WTC11 (cell line): Measurements from ENCODE around the gene QRFP. TPM values are rescaled to one million over a fixed set of nuclear protein-coding genes. Genes with fewer than 3 reads are reported as not detected.

ENCODE experiments used
- ATAC-seq: fragments of 200-7000 bp; cut with Tn5 transposase; 2 replicates; pipeline ENCODE4 v1.10.0; 2021; ENCODE audit warnings: mild to moderate bottlenecking, moderate library complexity
- CTCF ChIA-PET: fragments of 300-600 bp; sonication (Branson Sonifier 250); formaldehyde crosslinking; loops from one replicate; lab custom pipeline; 2021; ENCODE audit warnings: antibody characterized with exemption; lab: Charles Lee
- POLR2A ChIA-PET: fragments of 350-600 bp; sonication (Branson Sonifier 250); formaldehyde crosslinking; loops from one replicate; lab custom pipeline; 2021; ENCODE audit warnings: antibody characterized with exemption; lab: Charles Lee
- DNase-seq: peaks from one replicate; pipeline ENCODE4 v3.0.0; 2021; ENCODE audit warnings: low spot score
- H3K27ac Mint-ChIP-seq: 2 replicates; pipeline ENCODE4 v1.8.0; 2021; ENCODE audit warnings: mixed read lengths
- H3K27me3 Mint-ChIP-seq: 2 replicates; pipeline ENCODE4 v1.8.0; 2021; ENCODE audit warnings: low read depth, mild to moderate bottlenecking, moderate library complexity, mixed read lengths
- H3K36me3 Mint-ChIP-seq: 2 replicates; pipeline ENCODE4 v1.8.0; 2021; ENCODE audit warnings: mixed read lengths
- H3K4me1 Mint-ChIP-seq: 2 replicates; pipeline ENCODE4 v1.8.0; 2022; ENCODE audit warnings: mixed read lengths
- H3K4me3 Mint-ChIP-seq: 2 replicates; pipeline ENCODE4 v1.8.0; 2021; ENCODE audit warnings: mild to moderate bottlenecking, moderate library complexity, mixed read lengths
- H3K9me3 Mint-ChIP-seq: 2 replicates; pipeline ENCODE4 v1.8.0; 2021; ENCODE audit warnings: mixed read lengths
- AR ChIP-seq: fragments of 250-450 bp; sonication (Bioruptor Pico); IDR thresholded peaks from 2 replicates; pipeline ENCODE4 v1.9.0; 2021; ENCODE audit warnings: mild to moderate bottlenecking
- ARID4B ChIP-seq: sonication (generic); formaldehyde crosslinking; IDR thresholded peaks from 2 replicates; pipeline ENCODE4 v1.8.0; 2023; ENCODE audit warnings: missing genetic modification reagents, mild to moderate bottlenecking, borderline replicate concordance
- ATF6 ChIP-seq: sonication (generic); formaldehyde crosslinking; IDR thresholded peaks from 2 replicates; pipeline ENCODE4 v1.8.1; 2023; ENCODE audit warnings: mild to moderate bottlenecking, missing genetic modification reagents
- CBFB ChIP-seq: sonication (generic); formaldehyde crosslinking; IDR thresholded peaks from 2 replicates; pipeline ENCODE4 v1.8.1; 2022; ENCODE audit warnings: mild to moderate bottlenecking, low read depth, missing genetic modification reagents
- CDX4 ChIP-seq: fragments of 250-450 bp; sonication (Bioruptor Pico); IDR thresholded peaks from 2 replicates; pipeline ENCODE4 v1.9.0; 2021; ENCODE audit warnings: moderate library complexity, mild to moderate bottlenecking, inconsistent platforms, borderline replicate concordance
- ELF4 ChIP-seq: sonication (generic); formaldehyde crosslinking; IDR thresholded peaks from 2 replicates; pipeline ENCODE4 v1.8.1; 2022; ENCODE audit warnings: low read depth, mild to moderate bottlenecking, moderate library complexity, missing genetic modification reagents
- ETV6 ChIP-seq: sonication (generic); formaldehyde crosslinking; IDR thresholded peaks from 2 replicates; pipeline ENCODE4 v1.8.1; 2022; ENCODE audit warnings: mild to moderate bottlenecking, missing genetic modification reagents
- IRF2 ChIP-seq: sonication (generic); formaldehyde crosslinking; IDR thresholded peaks from 2 replicates; pipeline ENCODE4 v1.8.0; 2022; ENCODE audit warnings: low read depth, missing genetic modification reagents, borderline replicate concordance
- JUN ChIP-seq: sonication (generic); formaldehyde crosslinking; IDR thresholded peaks from 2 replicates; pipeline ENCODE4 v1.8.0; 2023; ENCODE audit warnings: mild to moderate bottlenecking, missing genetic modification reagents
- NR2C2 ChIP-seq: sonication (generic); formaldehyde crosslinking; IDR thresholded peaks from 2 replicates; pipeline ENCODE4 v1.8.0; 2022; ENCODE audit warnings: mild to moderate bottlenecking, missing genetic modification reagents
- NR3C1 ChIP-seq: sonication (generic); formaldehyde crosslinking; conservative IDR thresholded peaks from 2 replicates; pipeline ENCODE4 v1.8.1; 2023; ENCODE audit warnings: low read depth, mild to moderate bottlenecking, missing genetic modification reagents
- PRDM15 ChIP-seq: sonication (generic); formaldehyde crosslinking; IDR thresholded peaks from 2 replicates; pipeline ENCODE4 v1.8.0; 2022; ENCODE audit warnings: missing genetic modification reagents
- SMAD3 ChIP-seq: sonication (generic); formaldehyde crosslinking; IDR thresholded peaks from 2 replicates; pipeline ENCODE4 v1.8.0; 2022; ENCODE audit warnings: missing genetic modification reagents, mild to moderate bottlenecking, borderline replicate concordance
- USF2 ChIP-seq: sonication (generic); formaldehyde crosslinking; IDR thresholded peaks from 2 replicates; pipeline ENCODE4 v1.8.1; 2023; ENCODE audit warnings: mild to moderate bottlenecking, missing genetic modification reagents, moderate library complexity
- ZNF232 ChIP-seq: sonication (generic); formaldehyde crosslinking; IDR thresholded peaks from 2 replicates; pipeline ENCODE4 v1.8.0; 2022; ENCODE audit warnings: mild to moderate bottlenecking, missing genetic modification reagents
- ZNF416 ChIP-seq: fragments of 250-450 bp; sonication (Bioruptor Pico); IDR thresholded peaks from 2 replicates; pipeline ENCODE4 v1.9.0; 2021; ENCODE audit warnings: mild to moderate bottlenecking, inconsistent platforms
- ZNF512 ChIP-seq: sonication (generic); formaldehyde crosslinking; IDR thresholded peaks from 2 replicates; pipeline ENCODE4 v1.8.1; 2022; ENCODE audit warnings: missing genetic modification reagents, borderline replicate concordance
- total RNA-seq: library from RNA; stranded (reverse); gene quantifications from 3 replicates; pipeline ENCODE4 v1.2.3, GENCODE V29; 2021

Gene QRFP
- total RNA-seq, 1 experiment from 2014 or later = not detected

- peaks cover 63% of the 10 kb centered on the region for H3K36me3 Mint-ChIP-seq
- peak overlapping the region; percentile 73; the same call in 1 of the 2 replicates for H3K27ac Mint-ChIP-seq
- POLR2A ChIA-PET = no interaction called here
- CTCF ChIA-PET = interaction anchor here (1.5 to 4.3 kb wide), 4 partner anchors 17 to 183 kb away, joined by 3 to 24 read pairs (median 9); no protein-coding TSS in a partner anchor
- DNase-seq (no peak), ATAC-seq (no peak)
- H3K9me3 Mint-ChIP-seq = no peaks in the 10 kb centered on the region
- no peaks in the 10 kb centered on the region for H3K27me3 Mint-ChIP-seq
- no peak for TF ChIP-seq NR2C2 (CRISPR knock-in tag)
- TF ChIP-seq USF2 (CRISPR knock-in tag) = no peak
- no peak for TF ChIP-seq AR (CRISPR knock-in tag)
- TF ChIP-seq SMAD3 (CRISPR knock-in tag) = no peak
- TF ChIP-seq JUN (CRISPR knock-in tag) = no peak
- TF ChIP-seq IRF2 (CRISPR knock-in tag) = no peak
- TF ChIP-seq NR3C1 (CRISPR knock-in tag) = no peak
- no peak for TF ChIP-seq ZNF416
- TF ChIP-seq PRDM15 (CRISPR knock-in tag) = no peak
- TF ChIP-seq ARID4B (CRISPR knock-in tag) = no peak
- no peak for TF ChIP-seq ZNF232 (CRISPR knock-in tag)
- no peak for TF ChIP-seq ELF4
- TF ChIP-seq ATF6 (CRISPR knock-in tag) = no peak
- no peak for TF ChIP-seq CBFB (CRISPR knock-in tag)
- no peak for TF ChIP-seq ETV6 (CRISPR knock-in tag)
- no peak for TF ChIP-seq CDX4 (CRISPR knock-in tag)
- no peak for TF ChIP-seq ZNF512 (CRISPR knock-in tag)
- H3K4me1 Mint-ChIP-seq = peaks cover 10% of the 10 kb centered on the region
- no peak overlapping the region for H3K4me3 Mint-ChIP-seq
These were observed 12.5 kb downstream of the QRFP start for GRCh38 chr9:130884111-130884531.
